ENCODE measurements around the gene MRPL27. TPM values are rescaled to one million over a fixed set of nuclear protein-coding genes. Genes with fewer than 3 reads are reported as not detected.

The MRPL27 gene
- total RNA-seq, 1 experiment from 2014 or later = 106 TPM

DNA sequence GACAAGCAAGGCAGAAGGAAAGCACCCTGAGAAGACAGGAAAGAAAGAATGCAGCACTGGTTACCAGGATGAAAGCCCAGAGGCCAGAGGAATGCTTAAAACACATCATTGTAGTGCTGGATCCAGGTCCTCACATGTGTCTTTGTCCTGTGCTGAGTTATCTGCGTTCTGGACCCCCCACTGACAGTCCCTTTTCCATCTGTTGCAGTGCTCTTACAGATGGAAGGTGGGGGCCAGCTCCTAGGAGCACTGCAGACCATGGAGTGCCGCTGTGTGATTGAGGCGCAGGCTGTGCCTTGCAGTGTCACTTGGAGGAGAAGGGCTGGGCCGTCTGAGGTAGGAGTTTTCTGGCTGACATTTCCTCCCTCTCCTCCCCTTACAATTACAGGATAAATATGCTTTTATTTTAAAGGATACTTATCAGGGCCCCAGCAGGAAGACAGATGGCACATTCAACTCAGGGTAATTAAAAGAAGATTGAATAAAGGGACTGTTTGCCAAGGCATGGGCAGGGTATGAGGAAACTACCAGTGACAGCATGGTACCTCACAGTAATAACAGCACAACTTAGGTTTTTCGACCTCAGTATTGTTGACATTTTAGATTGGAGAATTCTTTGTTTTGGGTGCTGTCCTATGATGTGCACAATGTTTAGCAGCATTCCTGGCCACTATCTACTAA is 3.0 kb upstream of the MRPL27 start:
- Histone ChIP-seq H2AFZ (ENCODE audit: low read depth, low read length, poor library complexity, severe bottlenecking) (no peak overlapping the region), H3K9ac (ENCODE audit: low read length) (no peak overlapping the region), H4K20me1 (ENCODE audit: insufficient read depth) (no peaks in the 10 kb centered on the region), H3K4me3 (replicated peaks in 1 of 2; ENCODE audit: low read depth in 1 of 2, low read length in 2 of 2) (no peak overlapping the region), H3K9me2 (ENCODE audit: insufficient read depth) (no peaks in the 10 kb centered on the region), H3K9me3 (ENCODE audit: control insufficient read depth in 1 of 2, insufficient read depth in 1 of 2, low read depth in 1 of 2, low read length in 2 of 2) (no peaks in the 10 kb centered on the region), H3K79me2 (ENCODE audit: insufficient read depth, low read length) (peaks cover 29% of the 10 kb centered on the region), H3K27me3 (ENCODE audit: insufficient read depth, low read length) (no peaks in the 10 kb centered on the region), H3K27ac (ENCODE audit: low read depth, low read length) (no peak overlapping the region), H3K4me2 (ENCODE audit: low read length) (no peak overlapping the region), H3K4me1 (ENCODE audit: control insufficient read depth in 1 of 2, insufficient read depth in 2 of 2, low read length in 2 of 2) (peaks cover 9 to 16% of the 10 kb centered on the region in 2 experiments), H3K36me3 (ENCODE audit: control insufficient read depth in 1 of 2, insufficient read depth in 2 of 2, low read length in 2 of 2) (peaks cover 5 to 22% of the 10 kb centered on the region in 2 experiments; a peak in 3 of 4 replicates)
- no TSS peak for BruUV-seq (replicated peaks)
- ChIA-PET CTCF (interaction anchor here (0.8 kb wide), 1 partner anchor 21 kb away, joined by 4 read pairs; the partner anchor contains the start of gene LRRC59), POLR2A (interaction anchor here (1.0 kb wide), 1 partner anchor 16 kb away, joined by 3 read pairs; no protein-coding TSS in a partner anchor), RAD21 (ENCODE audit: low non-redundant PET in 1 of 2, low total read pairs in 2 of 2, uncharacterized antibody in 2 of 2, unreplicated experiment in 2 of 2) (no interaction called here)
- no peak for DNase-seq (ENCODE audit: low read depth, low spot score)
- TF ChIP-seq, protein P1, sequence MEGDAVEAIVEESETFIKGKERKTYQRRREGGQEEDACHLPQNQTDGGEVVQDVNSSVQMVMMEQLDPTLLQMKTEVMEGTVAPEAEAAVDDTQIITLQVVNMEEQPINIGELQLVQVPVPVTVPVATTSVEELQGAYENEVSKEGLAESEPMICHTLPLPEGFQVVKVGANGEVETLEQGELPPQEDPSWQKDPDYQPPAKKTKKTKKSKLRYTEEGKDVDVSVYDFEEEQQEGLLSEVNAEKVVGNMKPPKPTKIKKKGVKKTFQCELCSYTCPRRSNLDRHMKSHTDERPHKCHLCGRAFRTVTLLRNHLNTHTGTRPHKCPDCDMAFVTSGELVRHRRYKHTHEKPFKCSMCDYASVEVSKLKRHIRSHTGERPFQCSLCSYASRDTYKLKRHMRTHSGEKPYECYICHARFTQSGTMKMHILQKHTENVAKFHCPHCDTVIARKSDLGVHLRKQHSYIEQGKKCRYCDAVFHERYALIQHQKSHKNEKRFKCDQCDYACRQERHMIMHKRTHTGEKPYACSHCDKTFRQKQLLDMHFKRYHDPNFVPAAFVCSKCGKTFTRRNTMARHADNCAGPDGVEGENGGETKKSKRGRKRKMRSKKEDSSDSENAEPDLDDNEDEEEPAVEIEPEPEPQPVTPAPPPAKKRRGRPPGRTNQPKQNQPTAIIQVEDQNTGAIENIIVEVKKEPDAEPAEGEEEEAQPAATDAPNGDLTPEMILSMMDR (IDR thresholded peaks at IDR 0.05 in 2 of 3, conservative IDR thresholded peaks at IDR 0.05 in 1 of 3; ENCODE audit: borderline replicate concordance in 1 of 3, insufficient read depth in 1 of 3, low read depth in 2 of 3, low read length in 2 of 3) = no peak
- TF ChIP-seq RAD21 (IDR thresholded peaks at IDR 0.05; ENCODE audit: low read depth) = no peak
- TF ChIP-seq, protein P2, sequence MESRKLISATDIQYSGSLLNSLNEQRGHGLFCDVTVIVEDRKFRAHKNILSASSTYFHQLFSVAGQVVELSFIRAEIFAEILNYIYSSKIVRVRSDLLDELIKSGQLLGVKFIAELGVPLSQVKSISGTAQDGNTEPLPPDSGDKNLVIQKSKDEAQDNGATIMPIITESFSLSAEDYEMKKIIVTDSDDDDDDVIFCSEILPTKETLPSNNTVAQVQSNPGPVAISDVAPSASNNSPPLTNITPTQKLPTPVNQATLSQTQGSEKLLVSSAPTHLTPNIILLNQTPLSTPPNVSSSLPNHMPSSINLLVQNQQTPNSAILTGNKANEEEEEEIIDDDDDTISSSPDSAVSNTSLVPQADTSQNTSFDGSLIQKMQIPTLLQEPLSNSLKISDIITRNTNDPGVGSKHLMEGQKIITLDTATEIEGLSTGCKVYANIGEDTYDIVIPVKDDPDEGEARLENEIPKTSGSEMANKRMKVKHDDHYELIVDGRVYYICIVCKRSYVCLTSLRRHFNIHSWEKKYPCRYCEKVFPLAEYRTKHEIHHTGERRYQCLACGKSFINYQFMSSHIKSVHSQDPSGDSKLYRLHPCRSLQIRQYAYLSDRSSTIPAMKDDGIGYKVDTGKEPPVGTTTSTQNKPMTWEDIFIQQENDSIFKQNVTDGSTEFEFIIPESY (IDR thresholded peaks at IDR 0.05; ENCODE audit: extremely low read depth, insufficient replicate concordance, low read length) = no peak
- TF ChIP-seq, protein P3, sequence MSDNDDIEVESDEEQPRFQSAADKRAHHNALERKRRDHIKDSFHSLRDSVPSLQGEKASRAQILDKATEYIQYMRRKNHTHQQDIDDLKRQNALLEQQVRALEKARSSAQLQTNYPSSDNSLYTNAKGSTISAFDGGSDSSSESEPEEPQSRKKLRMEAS (IDR thresholded peaks at IDR 0.05) = no peak
- TF ChIP-seq ZFX (IDR thresholded peaks at IDR 0.05) = no peak
- TF ChIP-seq YY1 (IDR thresholded peaks at IDR 0.05; ENCODE audit: extremely low read depth, insufficient replicate concordance, low read depth, low read length) = no peak
- TF ChIP-seq, protein P4, sequence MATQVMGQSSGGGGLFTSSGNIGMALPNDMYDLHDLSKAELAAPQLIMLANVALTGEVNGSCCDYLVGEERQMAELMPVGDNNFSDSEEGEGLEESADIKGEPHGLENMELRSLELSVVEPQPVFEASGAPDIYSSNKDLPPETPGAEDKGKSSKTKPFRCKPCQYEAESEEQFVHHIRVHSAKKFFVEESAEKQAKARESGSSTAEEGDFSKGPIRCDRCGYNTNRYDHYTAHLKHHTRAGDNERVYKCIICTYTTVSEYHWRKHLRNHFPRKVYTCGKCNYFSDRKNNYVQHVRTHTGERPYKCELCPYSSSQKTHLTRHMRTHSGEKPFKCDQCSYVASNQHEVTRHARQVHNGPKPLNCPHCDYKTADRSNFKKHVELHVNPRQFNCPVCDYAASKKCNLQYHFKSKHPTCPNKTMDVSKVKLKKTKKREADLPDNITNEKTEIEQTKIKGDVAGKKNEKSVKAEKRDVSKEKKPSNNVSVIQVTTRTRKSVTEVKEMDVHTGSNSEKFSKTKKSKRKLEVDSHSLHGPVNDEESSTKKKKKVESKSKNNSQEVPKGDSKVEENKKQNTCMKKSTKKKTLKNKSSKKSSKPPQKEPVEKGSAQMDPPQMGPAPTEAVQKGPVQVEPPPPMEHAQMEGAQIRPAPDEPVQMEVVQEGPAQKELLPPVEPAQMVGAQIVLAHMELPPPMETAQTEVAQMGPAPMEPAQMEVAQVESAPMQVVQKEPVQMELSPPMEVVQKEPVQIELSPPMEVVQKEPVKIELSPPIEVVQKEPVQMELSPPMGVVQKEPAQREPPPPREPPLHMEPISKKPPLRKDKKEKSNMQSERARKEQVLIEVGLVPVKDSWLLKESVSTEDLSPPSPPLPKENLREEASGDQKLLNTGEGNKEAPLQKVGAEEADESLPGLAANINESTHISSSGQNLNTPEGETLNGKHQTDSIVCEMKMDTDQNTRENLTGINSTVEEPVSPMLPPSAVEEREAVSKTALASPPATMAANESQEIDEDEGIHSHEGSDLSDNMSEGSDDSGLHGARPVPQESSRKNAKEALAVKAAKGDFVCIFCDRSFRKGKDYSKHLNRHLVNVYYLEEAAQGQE (IDR thresholded peaks at IDR 0.05; ENCODE audit: low read depth) = no peak
- no peak for TF ChIP-seq FOSL1 (IDR thresholded peaks at IDR 0.05; ENCODE audit: low read depth)
- no peak for TF ChIP-seq JUND (IDR thresholded peaks at IDR 0.05)
- TF ChIP-seq SP1 (IDR thresholded peaks at IDR 0.05; ENCODE audit: low read depth) = no peak
- no peak for TF ChIP-seq SRF (IDR thresholded peaks at IDR 0.05; ENCODE audit: low read depth)
- TF ChIP-seq, protein P5, sequence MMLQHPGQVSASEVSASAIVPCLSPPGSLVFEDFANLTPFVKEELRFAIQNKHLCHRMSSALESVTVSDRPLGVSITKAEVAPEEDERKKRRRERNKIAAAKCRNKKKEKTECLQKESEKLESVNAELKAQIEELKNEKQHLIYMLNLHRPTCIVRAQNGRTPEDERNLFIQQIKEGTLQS (IDR thresholded peaks at IDR 0.05) = no peak
- no peak for TF ChIP-seq POLR2AphosphoS5 (IDR thresholded peaks at IDR 0.05; ENCODE audit: low read depth, low read length)
- no peak for ATAC-seq
- intact Hi-C loops (cut with micrococcal nuclease) = no loop called here

All from HCT116 (cell line).